ENCODE data around the gene ANKRD60.
A peak's percentile ranks its signal among the peaks of the same experiment; 100 is the strongest.

Gene ANKRD60

GRCh38 chr20:58224974-58225373, 3.5 kb downstream of the ANKRD60 start:
- DNase-seq (ENCODE audit: low spot score) = no peak
- no peak for FAIRE-seq

DNA sequence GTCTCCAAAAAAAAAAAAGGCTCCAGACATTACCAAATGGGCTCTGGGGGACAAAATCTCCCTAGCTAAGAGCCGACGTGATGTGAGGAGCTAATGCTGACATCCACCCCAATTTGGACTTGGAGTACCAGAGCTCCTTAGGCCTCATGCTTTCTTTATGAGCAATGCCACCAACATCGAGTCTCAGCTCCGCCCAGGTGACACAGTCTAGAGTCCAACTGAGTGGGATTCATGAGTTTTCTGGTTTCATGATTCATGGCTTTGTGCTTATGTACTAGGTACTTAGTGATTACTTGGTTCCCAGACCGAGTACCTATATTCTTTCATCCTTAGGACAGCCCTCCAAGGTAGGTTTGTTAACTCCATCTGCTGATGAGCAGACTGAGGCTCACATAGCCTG, 4.4 kb downstream of the ANKRD60 start:
- DNase-seq (ENCODE audit: low spot score) (no peak), FAIRE-seq (no peak)

DNA sequence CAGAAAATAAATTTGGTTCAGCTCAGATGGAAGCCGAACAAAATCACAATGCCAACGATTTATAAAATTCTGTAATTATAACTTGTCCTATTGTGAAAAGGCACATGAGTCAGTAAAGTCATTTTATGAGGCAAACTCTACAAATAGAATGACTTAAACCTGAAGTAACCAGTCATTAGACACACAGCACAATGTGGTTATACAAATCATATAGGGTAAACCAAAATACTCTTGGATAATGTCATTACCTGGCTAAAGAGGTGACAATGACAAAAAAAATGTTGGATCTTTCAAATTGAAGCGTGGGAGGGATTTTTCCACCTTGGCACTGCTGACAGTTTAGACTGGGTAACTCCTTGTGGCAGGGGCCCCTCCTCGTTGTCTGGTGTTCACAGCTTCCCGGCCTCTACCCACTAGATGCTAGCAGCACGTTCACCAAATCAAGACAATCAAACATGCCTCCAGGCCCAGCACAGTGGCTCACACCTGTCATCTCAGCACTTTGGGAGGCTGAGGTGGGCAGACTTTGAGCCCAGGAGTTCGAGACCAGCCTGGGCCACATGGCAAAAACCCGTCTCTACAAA, 5.0 kb downstream of the ANKRD60 start:
- DNase-seq (ENCODE audit: low spot score) (no peak), FAIRE-seq (no peak)

DNA sequence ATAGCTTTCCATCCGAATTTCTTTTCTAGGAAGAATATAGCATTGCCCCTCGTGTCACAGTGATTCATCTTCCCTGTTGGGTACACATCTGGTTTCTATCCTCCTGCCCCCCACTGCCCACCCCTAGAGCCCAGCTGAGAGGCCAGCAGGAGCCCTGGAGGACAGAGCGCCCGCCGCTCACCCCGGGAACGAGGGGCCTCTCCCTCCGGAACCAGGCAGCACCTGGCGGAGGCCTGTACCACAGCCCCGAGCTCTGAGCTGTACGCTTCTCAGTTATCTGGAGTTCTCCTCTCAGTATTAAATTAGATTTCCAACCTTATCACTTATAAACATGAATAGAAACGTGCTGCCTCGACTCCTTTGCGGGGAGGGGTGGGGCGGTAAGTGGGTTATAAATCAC, 6.0 kb downstream of the ANKRD60 start:
- FAIRE-seq (no peak), DNase-seq (ENCODE audit: low spot score) (no peak)

DNA sequence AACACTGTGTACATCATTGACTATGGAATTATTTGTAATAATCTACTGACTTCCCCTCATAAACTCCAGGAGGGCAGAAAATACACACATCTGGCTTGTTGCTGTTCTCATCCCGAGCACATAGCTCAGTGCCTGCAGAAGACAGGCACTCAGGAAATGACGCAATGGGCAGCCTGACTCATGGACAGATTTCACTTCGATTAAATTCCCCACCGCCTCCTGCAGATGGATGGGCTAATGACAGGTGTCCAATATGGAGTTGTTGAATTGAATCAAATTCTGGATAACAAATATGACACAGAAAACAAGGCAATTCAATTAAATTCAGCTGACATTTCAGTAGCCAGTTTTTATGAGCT, 9.1 kb downstream of the ANKRD60 start:
- no peak for FAIRE-seq

DNA sequence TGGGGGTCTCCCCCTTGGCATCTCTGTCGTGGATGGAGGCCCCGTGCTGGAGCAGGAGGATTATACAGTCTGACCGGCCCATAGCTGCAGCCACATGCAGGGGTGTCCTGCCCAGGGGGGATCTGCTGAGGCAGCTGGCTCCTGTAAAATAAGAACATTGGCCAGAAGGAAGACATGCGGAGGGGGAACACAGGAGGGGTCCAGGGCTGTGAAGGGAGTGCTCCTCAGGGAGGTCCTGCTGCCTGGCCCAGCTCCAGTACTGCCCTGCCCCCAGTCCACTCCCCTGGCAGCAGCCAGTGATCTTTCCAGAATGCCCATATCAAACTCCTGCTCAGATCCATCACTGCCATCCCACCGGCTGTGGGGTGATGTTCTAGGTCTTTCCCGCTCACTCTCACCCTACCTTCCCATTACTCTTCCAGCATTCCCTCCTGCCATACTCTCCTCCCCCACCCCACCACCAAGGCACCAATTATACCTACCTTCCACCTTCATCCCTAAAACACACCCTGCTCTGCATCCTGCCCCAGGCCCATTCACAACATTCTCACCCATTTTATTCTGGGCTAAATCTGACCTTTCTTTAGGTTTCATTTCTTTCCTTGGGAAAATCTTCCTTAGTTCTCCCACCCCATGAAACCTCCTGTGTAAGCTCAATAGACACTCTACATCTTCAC, 9.7 kb downstream of the ANKRD60 start:
- DNase-seq (ENCODE audit: low spot score) = no peak

More for the DNA sequence above, 9.1 kb downstream of the ANKRD60 start:
- no peak for DNase-seq (ENCODE audit: low spot score)

DNA sequence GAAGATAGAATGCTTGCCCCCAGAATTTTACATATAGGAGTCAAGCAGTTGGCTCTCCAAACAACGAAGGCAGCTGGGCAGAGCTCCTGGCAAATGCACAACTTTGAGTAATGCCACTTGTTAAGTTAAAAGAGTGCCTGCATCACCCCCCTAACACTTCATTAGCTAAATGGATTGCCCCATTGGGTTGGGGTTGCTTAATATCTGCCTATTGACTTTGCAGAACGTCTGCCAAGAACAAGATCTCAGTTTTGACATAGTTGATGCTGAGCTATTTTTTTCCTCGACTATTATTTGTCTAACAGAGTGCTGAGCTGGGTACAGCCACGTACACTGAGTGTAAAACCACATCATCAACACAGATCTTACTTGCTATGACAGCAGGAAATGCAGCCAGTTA, 12.1 kb downstream of the ANKRD60 start:
- DNase-seq (ENCODE audit: low spot score) = no peak
- FAIRE-seq = no peak

More for the DNA sequence above, 9.7 kb downstream of the ANKRD60 start:
- FAIRE-seq = no peak

DNA sequence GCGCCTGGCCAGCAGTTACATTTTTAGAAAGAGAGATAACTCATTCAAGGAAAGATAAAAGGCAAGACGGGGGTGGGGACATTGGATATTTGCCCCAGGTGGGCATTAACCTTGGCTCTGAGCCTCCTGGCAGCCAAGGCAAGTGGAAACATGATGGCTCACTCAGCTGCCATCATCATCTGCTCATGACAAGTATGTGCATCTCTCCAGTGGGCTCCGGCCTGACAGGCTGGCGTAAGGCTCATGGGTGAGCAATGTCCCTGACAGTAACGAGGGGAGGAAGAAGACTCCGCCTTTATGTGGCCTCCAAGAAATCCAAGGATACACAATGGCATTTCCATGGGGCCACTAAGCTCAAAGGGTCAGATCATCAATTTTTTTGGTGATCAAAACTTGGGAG, 13.3 kb downstream of the ANKRD60 start:
- FAIRE-seq (no peak), DNase-seq (ENCODE audit: low spot score) (no peak)

- DNase-seq (ENCODE audit: low spot score) (no peak), FAIRE-seq (no peak)
Measured at GRCh38 chr20:58214310-58214709, 14.1 kb downstream of the ANKRD60 start.

GRCh38 chr20:58213716-58214115, 14.7 kb downstream of the ANKRD60 start:
- FAIRE-seq (no peak), DNase-seq (ENCODE audit: low spot score) (no peak)

DNA sequence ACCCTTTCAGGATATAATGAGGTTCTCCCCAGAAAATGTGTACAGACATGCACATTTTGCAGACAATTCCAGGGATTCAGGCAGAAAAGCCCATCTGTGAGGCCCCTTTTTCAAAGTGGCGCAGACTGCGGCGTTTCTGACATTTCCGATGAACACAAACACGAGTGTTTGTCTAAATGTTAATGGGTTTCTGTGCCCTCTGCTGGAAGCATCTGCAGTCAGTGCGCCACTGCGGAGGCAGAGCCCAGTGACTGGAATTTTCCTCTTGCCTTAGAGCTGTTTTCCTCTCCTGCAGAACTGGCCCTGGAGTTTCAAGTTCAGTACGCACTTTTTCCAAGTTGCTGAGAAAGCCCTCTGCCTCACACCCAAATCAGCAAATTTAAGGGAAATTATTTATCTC, 15.3 kb downstream of the ANKRD60 start:
- no peak for DNase-seq (ENCODE audit: low spot score)
- FAIRE-seq = no peak

DNA sequence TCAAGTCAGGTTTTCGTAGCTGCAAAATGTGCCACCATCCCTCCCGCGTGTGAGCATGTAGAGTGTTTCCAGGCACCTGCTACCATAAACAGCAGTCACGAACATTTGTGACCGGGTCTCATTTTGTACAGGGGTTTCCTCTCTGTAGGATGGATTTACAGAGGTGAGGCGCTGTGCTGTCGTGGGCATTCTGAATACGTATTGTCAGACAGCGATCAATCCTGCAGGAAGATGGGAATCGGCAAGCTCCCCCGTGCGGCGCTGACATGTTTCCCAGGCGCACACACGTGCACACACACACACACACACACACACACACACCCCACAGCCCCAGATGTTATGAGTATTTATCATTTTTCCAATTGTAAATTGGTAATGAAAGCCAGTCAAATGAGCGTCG, 15.8 kb downstream of the ANKRD60 start:
- no peak for FAIRE-seq
- DNase-seq (ENCODE audit: low spot score) = no peak

DNA sequence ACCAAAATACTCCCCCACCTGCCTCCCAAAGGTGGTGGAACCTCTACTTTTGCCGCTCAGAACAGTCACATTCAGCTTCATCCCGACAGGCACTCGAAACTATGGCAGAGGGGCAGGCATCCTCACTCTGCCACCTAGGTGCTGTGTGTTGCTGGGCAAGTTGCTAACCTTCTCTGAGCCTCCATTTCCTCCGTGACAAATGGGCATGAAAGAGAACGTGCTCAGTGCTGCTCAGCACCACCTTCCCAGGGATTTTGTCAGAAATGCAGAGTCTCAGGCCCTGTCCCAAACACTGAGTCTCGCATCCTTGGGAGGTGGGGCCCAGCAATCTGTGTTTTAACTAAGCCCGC, 18.1 kb downstream of the ANKRD60 start:
- FAIRE-seq (no peak), DNase-seq (ENCODE audit: low spot score) (no peak)

GRCh38 chr20:58209652-58210397, 18.6 kb downstream of the ANKRD60 start:
- DNase-seq (ENCODE audit: low spot score) (peak; percentile 95), FAIRE-seq (peak; percentile 99)

- no peak for DNase-seq (ENCODE audit: low spot score)
- peak; percentile 92 for FAIRE-seq
Measured at GRCh38 chr20:58208944-58209343, 19.5 kb downstream of the ANKRD60 start.

- FAIRE-seq = no peak
- DNase-seq (ENCODE audit: low spot score) = no peak
Measured at GRCh38 chr20:58205850-58206249, 22.6 kb downstream of the ANKRD60 start.

GRCh38 chr20:58202044-58202443, 26.4 kb downstream of the ANKRD60 start:
- FAIRE-seq (no peak), DNase-seq (ENCODE audit: low spot score) (no peak)

DNA sequence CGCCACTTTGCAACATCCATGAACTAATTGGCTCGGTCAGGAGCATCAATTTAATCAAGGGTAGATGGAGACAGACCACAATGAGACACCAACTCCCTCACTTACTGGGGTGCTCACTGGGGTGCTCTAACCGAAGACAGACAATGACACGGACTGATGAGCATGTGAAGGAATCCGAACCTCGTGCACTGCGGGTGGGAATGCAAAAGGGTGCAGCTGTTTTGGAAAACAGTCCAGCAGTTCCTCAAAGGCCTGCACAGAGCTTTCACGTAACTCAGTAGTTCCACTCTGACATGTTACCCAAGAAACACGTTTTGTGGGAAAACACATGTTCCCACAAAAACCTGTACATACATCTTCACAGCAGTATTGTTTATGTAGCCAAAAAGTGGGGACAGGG, 26.8 kb downstream of the ANKRD60 start:
- no peak for FAIRE-seq
- DNase-seq (ENCODE audit: low spot score) = no peak

DNA sequence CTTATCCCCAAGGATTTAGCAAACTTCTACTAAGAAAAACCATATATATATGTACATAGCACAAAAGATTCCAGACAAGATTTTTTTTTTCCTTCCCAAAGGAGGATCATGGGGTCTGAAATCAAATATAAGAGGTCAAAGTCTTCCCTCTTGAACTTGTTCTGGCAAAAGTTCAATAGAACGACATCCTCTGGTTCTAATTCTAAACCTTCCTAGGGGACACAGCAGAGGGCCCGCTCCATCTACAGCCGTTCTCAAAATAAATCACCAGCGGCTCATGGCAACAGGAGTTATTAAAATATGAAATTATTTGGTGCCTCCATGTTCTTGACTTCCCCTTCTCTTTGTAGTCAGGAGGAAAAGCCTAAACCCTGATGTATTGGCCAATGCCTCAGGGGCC, 29.0 kb downstream of the ANKRD60 start:
- FAIRE-seq (no peak), DNase-seq (ENCODE audit: low spot score) (no peak)

DNA sequence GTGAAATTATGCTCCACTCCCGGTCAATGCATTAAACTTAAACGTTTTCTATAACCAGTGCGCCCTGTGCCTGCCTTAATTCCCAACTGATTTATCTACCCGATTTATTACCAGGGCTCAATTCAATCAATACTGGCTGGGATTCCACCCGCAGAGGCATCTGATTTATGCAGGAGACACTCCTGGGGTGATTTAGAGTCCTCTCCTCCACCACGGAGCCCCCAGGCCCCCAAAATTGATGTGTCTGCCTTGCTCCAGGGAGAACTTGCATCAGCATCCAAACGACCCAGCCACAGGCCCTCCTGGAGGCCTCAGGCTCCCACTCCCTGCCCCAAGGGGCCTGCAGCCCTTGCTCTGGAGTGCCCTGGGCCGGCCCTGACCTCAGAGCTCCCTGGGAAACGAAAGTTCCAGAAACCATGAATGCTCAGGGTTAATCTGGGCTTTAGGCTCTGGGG, 29.5 kb downstream of the ANKRD60 start:
- FAIRE-seq (no peak), DNase-seq (ENCODE audit: low spot score) (no peak)

DNA sequence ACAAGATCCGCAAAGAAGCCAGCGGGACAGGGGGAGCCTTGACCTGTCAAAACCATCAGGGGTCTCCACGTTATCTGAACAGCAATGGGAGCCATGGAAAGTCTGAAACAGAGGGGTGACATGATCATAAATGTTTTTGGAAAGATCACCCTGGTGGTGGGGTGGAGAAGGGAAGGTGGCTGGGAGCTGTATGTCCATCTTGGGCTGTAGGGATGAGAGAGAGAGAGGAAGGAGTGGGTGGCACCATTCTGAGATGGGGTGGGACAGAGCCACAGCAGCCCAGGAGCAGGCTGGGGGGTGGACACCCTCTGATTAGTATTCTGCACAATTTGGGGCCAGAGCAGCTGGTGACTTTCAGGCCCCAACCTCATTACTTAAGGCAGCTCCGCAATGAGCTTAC, 30.1 kb downstream of the ANKRD60 start:
- FAIRE-seq (no peak), DNase-seq (ENCODE audit: low spot score) (no peak)

- no peak for FAIRE-seq
Measured at GRCh38 chr20:58197185-58197469, 31.3 kb downstream of the ANKRD60 start.

More at GRCh38 chr20:58197185-58197469, 31.3 kb downstream of the ANKRD60 start:
- DNase-seq (ENCODE audit: low spot score) = no peak
